Measurements from ENCODE around the gene SDCBP2.

- TF ChIP-seq CTCF (IDR thresholded peaks at IDR 0.05) = no peak
- no peak for TF ChIP-seq POLR2A (IDR thresholded peaks at IDR 0.05)
- TF ChIP-seq POLR2AphosphoS5 (IDR thresholded peaks at IDR 0.05) = no peak
These were observed 41.0 kb upstream of the SDCBP2 start for GRCh38 chr20:1369970-1370369.

Measured in prostate gland (tissue), 2 donors.